BE2C (cell line): Measurements from ENCODE around the gene MECP2.

ENCODE experiments used
- DNase-seq: peaks from one replicate; pipeline ENCODE4 v3.0.0-alpha.2; 2020
- H3K27me3 ChIP-seq: fragments of 250-450 bp; sonication (Bioruptor Pico); 2 replicates; pipeline ENCODE4 v1.5.1; 2020; ENCODE audit warnings: mild to moderate bottlenecking
- H3K36me3 ChIP-seq: fragments of 250-450 bp; sonication (Bioruptor Pico); 2 replicates; pipeline ENCODE4 v1.5.1; 2020; ENCODE audit warnings: mild to moderate bottlenecking
- H3K4me1 ChIP-seq: fragments of 250-450 bp; sonication (Bioruptor Pico); 2 replicates; pipeline ENCODE4 v1.5.1; 2020
- H3K4me3 ChIP-seq: 2 replicates; pipeline ENCODE4 v1.5.1; 2011; ENCODE audit warnings: low read depth, low read length
- H3K9me3 ChIP-seq: fragments of 250-450 bp; sonication (Bioruptor Pico); 2 replicates; pipeline ENCODE4 v1.5.1; 2020
- TF ChIP-seq, protein P1 (sequence below): IDR thresholded peaks from 2 replicates; pipeline ENCODE4 v1.5.1; 2012; ENCODE audit warnings: mild to moderate bottlenecking, low read depth, low read length

The MECP2 gene

DNA sequence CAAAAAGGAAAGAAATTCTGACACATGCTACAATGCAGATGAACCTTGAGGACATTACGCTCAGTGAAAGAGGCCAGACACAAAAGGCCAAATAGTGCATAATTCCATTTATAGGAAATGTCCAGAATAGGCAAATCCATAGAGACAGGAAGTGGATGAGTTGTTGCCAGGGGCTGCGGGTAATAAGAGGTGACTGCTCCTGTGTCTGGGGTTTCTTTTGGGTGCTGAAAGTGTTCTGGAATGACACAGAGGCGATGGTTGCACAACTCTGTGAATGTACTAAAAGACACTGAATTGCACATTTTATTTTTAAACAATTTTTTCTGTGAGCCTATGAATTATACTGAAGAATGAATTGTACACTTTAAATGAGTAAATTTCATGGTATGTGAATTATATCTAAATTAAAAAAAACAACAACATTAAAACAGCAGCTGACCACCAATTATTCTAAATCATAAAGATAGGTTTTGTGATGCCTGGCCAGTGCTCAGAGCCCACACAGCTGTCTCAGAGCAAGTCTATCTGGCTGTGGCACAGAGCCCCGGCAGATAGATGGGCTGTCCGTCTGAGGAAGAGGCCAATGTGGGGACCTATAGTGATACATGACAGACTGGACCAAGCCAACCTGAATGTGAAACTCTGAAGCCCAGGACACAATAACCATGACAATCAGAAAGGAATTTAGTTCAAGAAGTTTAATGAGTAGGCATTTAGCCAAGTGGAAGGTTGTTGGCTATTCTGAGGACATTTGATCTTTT is 54.3 kb downstream of the MECP2 start:
- H3K4me3 ChIP-seq, result no peak overlapping the region
- TF ChIP-seq, protein P1, sequence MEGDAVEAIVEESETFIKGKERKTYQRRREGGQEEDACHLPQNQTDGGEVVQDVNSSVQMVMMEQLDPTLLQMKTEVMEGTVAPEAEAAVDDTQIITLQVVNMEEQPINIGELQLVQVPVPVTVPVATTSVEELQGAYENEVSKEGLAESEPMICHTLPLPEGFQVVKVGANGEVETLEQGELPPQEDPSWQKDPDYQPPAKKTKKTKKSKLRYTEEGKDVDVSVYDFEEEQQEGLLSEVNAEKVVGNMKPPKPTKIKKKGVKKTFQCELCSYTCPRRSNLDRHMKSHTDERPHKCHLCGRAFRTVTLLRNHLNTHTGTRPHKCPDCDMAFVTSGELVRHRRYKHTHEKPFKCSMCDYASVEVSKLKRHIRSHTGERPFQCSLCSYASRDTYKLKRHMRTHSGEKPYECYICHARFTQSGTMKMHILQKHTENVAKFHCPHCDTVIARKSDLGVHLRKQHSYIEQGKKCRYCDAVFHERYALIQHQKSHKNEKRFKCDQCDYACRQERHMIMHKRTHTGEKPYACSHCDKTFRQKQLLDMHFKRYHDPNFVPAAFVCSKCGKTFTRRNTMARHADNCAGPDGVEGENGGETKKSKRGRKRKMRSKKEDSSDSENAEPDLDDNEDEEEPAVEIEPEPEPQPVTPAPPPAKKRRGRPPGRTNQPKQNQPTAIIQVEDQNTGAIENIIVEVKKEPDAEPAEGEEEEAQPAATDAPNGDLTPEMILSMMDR, result no peak
- no peaks in the 10 kb centered on the region for H3K9me3 ChIP-seq
- no peaks in the 10 kb centered on the region for H3K36me3 ChIP-seq
- peaks cover 7% of the 10 kb centered on the region for H3K4me1 ChIP-seq
- H3K27me3 ChIP-seq, result no peaks in the 10 kb centered on the region
- DNase-seq, result no peak

DNA sequence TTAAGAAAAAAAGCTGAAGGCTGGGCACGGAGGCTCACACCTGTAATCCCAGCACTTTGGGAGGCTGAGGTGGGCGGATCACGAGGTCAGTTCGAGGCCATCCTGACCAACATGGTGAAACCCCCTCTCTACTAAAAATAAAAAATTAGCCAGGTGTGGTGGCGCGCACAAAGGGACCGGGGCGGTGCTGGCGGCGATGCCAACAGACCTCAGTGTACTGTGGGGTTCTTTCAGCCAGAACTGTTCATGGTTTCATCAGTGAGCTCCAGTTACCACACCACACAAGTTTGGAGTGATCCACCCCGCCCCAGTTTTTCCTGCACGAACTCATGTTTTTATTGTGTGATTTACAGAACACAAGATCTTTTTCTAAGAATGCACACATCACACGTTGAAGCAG is 56.7 kb downstream of the MECP2 start:
- H3K9me3 ChIP-seq, result no peaks in the 10 kb centered on the region
- no peaks in the 10 kb centered on the region for H3K27me3 ChIP-seq
- DNase-seq, result no peak
- no peaks in the 10 kb centered on the region for H3K36me3 ChIP-seq
- TF ChIP-seq, protein P1, result no peak
- H3K4me3 ChIP-seq, result no peak overlapping the region
- H3K4me1 ChIP-seq, result no peaks in the 10 kb centered on the region

DNA sequence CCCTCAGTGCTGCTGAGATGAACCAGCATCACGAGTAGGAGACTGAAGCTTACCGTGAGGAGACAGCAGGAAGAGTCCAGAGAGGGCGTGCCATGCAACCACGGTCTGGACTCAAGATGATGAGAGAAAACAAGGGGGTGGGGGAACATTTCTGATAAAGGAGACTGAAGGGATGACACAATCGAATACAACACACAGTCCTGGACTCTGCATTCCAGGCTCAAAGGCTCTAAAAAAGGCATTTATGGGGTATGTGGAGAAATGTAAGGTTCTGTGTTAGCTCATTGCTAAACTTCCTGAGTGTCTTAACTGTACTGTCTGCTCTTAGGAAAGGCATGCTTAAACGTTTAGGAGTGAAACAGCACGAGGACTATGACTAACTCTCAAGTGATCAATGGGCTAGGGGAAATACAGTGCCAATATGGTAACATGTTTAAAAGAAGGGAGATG is 57.2 kb downstream of the MECP2 start:
- no peak for DNase-seq
- TF ChIP-seq, protein P1, result no peak
- H3K4me1 ChIP-seq, result no peaks in the 10 kb centered on the region
- no peaks in the 10 kb centered on the region for H3K36me3 ChIP-seq
- no peak overlapping the region for H3K4me3 ChIP-seq
- H3K27me3 ChIP-seq, result no peaks in the 10 kb centered on the region
- no peaks in the 10 kb centered on the region for H3K9me3 ChIP-seq

DNA sequence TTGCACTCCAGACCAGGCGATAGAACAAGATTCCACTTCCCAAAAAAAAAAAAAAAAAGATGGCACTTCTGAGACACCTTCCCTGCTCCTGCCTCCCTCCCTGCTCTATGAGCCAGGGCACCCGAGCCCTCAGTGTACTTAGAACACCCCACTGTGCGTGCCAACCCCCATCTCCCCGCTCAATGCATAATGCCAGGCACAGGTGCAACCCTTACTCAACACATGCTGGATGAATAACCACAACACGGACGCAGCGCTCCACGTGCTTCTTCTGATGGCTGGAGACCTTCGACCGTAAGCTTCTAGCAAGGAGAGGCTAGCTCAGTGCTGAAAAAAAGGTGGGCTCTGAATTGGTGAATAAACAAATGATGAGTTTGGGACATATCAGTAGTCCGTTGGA is 57.9 kb downstream of the MECP2 start:
- no peaks in the 10 kb centered on the region for H3K4me1 ChIP-seq
- no peaks in the 10 kb centered on the region for H3K27me3 ChIP-seq
- TF ChIP-seq, protein P1, result no peak
- H3K9me3 ChIP-seq, result no peaks in the 10 kb centered on the region
- no peaks in the 10 kb centered on the region for H3K36me3 ChIP-seq
- no peak overlapping the region for H3K4me3 ChIP-seq
- no peak for DNase-seq

DNA sequence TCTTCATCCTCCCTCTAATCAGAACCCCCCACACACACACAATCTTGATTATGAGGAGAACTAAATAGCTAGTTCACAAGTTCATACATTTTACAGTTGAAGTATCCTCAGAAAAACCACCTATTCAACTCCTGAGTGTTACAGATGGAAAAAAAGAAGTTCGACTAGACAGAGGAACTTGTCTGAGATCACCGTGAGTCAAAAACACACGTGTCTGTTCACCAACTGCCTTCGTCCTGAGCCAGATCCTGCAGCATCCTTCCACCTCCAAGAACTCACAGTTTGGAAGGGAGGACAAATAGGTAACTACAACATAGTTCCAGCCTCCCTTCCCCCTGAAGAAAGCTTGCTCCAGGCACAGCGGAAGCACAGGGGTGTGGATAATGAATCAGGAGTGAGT is 58.9 kb downstream of the MECP2 start:
- H3K27me3 ChIP-seq, result no peaks in the 10 kb centered on the region
- DNase-seq, result no peak

DNA sequence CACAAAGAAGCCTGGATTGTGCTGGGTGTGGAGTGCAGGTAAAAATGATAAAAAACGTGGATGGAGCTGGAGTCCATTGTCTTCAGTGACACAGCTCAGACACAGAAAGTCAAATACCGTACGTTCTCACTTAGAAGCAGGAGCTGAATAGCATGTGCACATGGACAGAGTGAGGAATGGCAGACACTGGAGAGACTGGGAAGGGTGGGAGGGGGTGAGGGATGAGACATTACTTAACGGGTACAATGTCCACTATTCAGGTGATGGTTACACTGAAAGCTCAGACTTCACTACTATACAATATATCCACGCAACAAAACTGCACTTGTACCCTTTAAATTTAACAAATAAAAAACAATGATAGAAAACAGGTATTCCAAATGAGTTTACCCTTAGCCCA is 59.8 kb downstream of the MECP2 start:
- Histone ChIP-seq H3K36me3 (no peaks in the 10 kb centered on the region), H3K4me3 (no peak overlapping the region), H3K27me3 (no peaks in the 10 kb centered on the region), H3K9me3 (no peaks in the 10 kb centered on the region), H3K4me1 (no peaks in the 10 kb centered on the region)
- TF ChIP-seq, protein P1, result no peak
- no peak for DNase-seq

More for the DNA sequence above, 58.9 kb downstream of the MECP2 start:
- H3K36me3 ChIP-seq, result no peaks in the 10 kb centered on the region
- H3K4me1 ChIP-seq, result no peaks in the 10 kb centered on the region
- TF ChIP-seq, protein P1, result no peak
- no peak overlapping the region for H3K4me3 ChIP-seq
- H3K9me3 ChIP-seq, result no peaks in the 10 kb centered on the region
